ENCODE measurements around the gene TMEM175.

DNA sequence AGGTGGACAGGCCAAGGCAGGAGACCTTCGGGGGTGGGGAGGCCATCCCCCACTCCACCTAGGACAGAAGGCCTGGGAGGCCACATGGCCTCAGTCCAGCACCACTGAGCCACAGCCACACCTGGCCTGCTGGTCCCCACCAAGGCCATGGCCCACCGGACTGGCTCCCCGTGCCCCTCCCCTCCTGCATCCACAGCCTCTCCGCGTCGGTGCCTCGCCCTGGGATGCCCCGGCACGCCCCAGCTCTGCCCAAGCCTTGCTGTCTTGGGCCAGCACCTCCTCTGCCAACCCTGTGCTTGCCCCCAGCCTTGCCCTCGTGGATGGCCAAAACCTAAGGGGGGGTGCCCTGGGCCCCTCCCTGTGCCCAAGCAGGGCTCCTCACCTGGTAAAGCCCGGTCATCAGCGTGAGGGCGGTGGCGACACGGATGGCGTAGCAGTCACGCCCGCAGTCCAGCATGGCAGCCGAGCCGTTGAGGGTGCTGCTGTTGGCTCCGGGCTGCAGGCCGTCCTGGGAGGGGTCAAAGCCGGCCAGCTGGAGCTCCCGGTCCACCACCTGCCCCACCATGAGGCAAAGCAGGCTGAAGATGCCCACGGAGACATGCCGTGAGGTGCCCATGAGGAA lies 58.6 kb downstream of the TMEM175 start:
- no peak for TF ChIP-seq POLR2A (conservative IDR thresholded peaks at IDR 0.05)
- no peak for TF ChIP-seq HLTF (IDR thresholded peaks at IDR 0.05)
- no peak for TF ChIP-seq KDM1A (IDR thresholded peaks at IDR 0.05)
- TF ChIP-seq JUND (IDR thresholded peaks at IDR 0.05; ENCODE audit: borderline replicate concordance, low read depth, low read length), result no peak
- TF ChIP-seq JUND (tag; IDR thresholded peaks at IDR 0.05; ENCODE audit: borderline replicate concordance, low read depth, low read length), result no peak
- no peak for TF ChIP-seq ZBTB17 (CRISPR knock-in tag; IDR thresholded peaks at IDR 0.05)
- TF ChIP-seq, protein P1, sequence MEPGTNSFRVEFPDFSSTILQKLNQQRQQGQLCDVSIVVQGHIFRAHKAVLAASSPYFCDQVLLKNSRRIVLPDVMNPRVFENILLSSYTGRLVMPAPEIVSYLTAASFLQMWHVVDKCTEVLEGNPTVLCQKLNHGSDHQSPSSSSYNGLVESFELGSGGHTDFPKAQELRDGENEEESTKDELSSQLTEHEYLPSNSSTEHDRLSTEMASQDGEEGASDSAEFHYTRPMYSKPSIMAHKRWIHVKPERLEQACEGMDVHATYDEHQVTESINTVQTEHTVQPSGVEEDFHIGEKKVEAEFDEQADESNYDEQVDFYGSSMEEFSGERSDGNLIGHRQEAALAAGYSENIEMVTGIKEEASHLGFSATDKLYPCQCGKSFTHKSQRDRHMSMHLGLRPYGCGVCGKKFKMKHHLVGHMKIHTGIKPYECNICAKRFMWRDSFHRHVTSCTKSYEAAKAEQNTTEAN (CRISPR knock-in tag; IDR thresholded peaks at IDR 0.05), result no peak
- TF ChIP-seq, protein P2, sequence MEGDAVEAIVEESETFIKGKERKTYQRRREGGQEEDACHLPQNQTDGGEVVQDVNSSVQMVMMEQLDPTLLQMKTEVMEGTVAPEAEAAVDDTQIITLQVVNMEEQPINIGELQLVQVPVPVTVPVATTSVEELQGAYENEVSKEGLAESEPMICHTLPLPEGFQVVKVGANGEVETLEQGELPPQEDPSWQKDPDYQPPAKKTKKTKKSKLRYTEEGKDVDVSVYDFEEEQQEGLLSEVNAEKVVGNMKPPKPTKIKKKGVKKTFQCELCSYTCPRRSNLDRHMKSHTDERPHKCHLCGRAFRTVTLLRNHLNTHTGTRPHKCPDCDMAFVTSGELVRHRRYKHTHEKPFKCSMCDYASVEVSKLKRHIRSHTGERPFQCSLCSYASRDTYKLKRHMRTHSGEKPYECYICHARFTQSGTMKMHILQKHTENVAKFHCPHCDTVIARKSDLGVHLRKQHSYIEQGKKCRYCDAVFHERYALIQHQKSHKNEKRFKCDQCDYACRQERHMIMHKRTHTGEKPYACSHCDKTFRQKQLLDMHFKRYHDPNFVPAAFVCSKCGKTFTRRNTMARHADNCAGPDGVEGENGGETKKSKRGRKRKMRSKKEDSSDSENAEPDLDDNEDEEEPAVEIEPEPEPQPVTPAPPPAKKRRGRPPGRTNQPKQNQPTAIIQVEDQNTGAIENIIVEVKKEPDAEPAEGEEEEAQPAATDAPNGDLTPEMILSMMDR (IDR thresholded peaks at IDR 0.05 in 2 of 3, conservative IDR thresholded peaks at IDR 0.05 in 1 of 3; ENCODE audit: insufficient read depth in 2 of 3, low read depth in 1 of 3, low read length in 3 of 3), result no peak
- no peak for TF ChIP-seq TARDBP (IDR thresholded peaks at IDR 0.05)
- no peak for TF ChIP-seq FOS (IDR thresholded peaks at IDR 0.05; ENCODE audit: extremely low read depth, insufficient read length)
- TF ChIP-seq DPF2 (IDR thresholded peaks at IDR 0.05), result no peak
- TF ChIP-seq, protein P3, sequence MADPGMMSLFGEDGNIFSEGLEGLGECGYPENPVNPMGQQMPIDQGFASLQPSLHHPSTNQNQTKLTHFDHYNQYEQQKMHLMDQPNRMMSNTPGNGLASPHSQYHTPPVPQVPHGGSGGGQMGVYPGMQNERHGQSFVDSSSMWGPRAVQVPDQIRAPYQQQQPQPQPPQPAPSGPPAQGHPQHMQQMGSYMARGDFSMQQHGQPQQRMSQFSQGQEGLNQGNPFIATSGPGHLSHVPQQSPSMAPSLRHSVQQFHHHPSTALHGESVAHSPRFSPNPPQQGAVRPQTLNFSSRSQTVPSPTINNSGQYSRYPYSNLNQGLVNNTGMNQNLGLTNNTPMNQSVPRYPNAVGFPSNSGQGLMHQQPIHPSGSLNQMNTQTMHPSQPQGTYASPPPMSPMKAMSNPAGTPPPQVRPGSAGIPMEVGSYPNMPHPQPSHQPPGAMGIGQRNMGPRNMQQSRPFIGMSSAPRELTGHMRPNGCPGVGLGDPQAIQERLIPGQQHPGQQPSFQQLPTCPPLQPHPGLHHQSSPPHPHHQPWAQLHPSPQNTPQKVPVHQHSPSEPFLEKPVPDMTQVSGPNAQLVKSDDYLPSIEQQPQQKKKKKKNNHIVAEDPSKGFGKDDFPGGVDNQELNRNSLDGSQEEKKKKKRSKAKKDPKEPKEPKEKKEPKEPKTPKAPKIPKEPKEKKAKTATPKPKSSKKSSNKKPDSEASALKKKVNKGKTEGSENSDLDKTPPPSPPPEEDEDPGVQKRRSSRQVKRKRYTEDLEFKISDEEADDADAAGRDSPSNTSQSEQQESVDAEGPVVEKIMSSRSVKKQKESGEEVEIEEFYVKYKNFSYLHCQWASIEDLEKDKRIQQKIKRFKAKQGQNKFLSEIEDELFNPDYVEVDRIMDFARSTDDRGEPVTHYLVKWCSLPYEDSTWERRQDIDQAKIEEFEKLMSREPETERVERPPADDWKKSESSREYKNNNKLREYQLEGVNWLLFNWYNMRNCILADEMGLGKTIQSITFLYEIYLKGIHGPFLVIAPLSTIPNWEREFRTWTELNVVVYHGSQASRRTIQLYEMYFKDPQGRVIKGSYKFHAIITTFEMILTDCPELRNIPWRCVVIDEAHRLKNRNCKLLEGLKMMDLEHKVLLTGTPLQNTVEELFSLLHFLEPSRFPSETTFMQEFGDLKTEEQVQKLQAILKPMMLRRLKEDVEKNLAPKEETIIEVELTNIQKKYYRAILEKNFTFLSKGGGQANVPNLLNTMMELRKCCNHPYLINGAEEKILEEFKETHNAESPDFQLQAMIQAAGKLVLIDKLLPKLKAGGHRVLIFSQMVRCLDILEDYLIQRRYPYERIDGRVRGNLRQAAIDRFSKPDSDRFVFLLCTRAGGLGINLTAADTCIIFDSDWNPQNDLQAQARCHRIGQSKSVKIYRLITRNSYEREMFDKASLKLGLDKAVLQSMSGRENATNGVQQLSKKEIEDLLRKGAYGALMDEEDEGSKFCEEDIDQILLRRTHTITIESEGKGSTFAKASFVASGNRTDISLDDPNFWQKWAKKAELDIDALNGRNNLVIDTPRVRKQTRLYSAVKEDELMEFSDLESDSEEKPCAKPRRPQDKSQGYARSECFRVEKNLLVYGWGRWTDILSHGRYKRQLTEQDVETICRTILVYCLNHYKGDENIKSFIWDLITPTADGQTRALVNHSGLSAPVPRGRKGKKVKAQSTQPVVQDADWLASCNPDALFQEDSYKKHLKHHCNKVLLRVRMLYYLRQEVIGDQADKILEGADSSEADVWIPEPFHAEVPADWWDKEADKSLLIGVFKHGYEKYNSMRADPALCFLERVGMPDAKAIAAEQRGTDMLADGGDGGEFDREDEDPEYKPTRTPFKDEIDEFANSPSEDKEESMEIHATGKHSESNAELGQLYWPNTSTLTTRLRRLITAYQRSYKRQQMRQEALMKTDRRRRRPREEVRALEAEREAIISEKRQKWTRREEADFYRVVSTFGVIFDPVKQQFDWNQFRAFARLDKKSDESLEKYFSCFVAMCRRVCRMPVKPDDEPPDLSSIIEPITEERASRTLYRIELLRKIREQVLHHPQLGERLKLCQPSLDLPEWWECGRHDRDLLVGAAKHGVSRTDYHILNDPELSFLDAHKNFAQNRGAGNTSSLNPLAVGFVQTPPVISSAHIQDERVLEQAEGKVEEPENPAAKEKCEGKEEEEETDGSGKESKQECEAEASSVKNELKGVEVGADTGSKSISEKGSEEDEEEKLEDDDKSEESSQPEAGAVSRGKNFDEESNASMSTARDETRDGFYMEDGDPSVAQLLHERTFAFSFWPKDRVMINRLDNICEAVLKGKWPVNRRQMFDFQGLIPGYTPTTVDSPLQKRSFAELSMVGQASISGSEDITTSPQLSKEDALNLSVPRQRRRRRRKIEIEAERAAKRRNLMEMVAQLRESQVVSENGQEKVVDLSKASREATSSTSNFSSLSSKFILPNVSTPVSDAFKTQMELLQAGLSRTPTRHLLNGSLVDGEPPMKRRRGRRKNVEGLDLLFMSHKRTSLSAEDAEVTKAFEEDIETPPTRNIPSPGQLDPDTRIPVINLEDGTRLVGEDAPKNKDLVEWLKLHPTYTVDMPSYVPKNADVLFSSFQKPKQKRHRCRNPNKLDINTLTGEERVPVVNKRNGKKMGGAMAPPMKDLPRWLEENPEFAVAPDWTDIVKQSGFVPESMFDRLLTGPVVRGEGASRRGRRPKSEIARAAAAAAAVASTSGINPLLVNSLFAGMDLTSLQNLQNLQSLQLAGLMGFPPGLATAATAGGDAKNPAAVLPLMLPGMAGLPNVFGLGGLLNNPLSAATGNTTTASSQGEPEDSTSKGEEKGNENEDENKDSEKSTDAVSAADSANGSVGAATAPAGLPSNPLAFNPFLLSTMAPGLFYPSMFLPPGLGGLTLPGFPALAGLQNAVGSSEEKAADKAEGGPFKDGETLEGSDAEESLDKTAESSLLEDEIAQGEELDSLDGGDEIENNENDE (IDR thresholded peaks at IDR 0.05; ENCODE audit: low read depth, low read length), result no peak
- TF ChIP-seq, protein P4, sequence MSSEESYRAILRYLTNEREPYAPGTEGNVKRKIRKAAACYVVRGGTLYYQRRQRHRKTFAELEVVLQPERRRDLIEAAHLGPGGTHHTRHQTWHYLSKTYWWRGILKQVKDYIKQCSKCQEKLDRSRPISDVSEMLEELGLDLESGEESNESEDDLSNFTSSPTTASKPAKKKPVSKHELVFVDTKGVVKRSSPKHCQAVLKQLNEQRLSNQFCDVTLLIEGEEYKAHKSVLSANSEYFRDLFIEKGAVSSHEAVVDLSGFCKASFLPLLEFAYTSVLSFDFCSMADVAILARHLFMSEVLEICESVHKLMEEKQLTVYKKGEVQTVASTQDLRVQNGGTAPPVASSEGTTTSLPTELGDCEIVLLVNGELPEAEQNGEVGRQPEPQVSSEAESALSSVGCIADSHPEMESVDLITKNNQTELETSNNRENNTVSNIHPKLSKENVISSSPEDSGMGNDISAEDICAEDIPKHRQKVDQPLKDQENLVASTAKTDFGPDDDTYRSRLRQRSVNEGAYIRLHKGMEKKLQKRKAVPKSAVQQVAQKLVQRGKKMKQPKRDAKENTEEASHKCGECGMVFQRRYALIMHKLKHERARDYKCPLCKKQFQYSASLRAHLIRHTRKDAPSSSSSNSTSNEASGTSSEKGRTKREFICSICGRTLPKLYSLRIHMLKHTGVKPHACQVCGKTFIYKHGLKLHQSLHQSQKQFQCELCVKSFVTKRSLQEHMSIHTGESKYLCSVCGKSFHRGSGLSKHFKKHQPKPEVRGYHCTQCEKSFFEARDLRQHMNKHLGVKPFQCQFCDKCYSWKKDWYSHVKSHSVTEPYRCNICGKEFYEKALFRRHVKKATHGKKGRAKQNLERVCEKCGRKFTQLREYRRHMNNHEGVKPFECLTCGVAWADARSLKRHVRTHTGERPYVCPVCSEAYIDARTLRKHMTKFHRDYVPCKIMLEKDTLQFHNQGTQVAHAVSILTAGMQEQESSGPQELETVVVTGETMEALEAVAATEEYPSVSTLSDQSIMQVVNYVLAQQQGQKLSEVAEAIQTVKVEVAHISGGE (CRISPR knock-in tag; IDR thresholded peaks at IDR 0.05), result no peak
- TF ChIP-seq ZNF589 (CRISPR knock-in tag; IDR thresholded peaks at IDR 0.05; ENCODE audit: low read depth), result no peak
- no peak for TF ChIP-seq CHD2 (IDR thresholded peaks at IDR 0.05; ENCODE audit: low read depth, low read length)

All from K562 (cell line).